ENCODE measurements around the gene NLRP8.

DNA sequence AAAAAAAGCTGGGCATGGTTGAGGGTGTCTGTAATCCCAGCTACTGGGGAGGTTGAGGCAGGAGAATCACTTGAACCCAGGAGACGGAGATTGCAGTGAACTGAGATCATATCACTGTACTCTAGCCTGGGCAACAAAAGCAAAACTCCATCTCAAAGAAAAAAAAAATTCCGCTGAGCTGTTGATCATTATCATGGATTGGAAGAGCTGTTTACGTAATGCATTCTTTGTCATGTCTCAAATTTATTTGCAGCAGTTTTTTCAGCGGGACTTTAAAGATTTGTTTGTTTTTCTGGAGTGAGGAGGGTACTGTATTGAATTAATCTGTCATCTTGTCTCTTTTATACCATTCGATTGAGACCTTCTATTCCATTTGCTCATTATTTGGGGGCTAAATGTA lies 43.2 kb downstream of the NLRP8 start:
- no peak for TF ChIP-seq YY1 (IDR thresholded peaks at IDR 0.05)
- no peak for TF ChIP-seq GABPA (IDR thresholded peaks at IDR 0.05 in 1 of 2, conservative IDR thresholded peaks at IDR 0.05 in 1 of 2)
- no peak for TF ChIP-seq CTCF (IDR thresholded peaks at IDR 0.05; ENCODE audit: low read depth, low read length, missing input control)
- no peak for TF ChIP-seq REST (IDR thresholded peaks at IDR 0.05)
- TF ChIP-seq RAD21 (IDR thresholded peaks at IDR 0.05): no peak
- TF ChIP-seq, protein P1, sequence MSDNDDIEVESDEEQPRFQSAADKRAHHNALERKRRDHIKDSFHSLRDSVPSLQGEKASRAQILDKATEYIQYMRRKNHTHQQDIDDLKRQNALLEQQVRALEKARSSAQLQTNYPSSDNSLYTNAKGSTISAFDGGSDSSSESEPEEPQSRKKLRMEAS (IDR thresholded peaks at IDR 0.05): no peak
- no peak for TF ChIP-seq FOXA1 (IDR thresholded peaks at IDR 0.05)
- TF ChIP-seq TAF1 (conservative IDR thresholded peaks at IDR 0.05): no peak
- no peak for TF ChIP-seq JUND (IDR thresholded peaks at IDR 0.05)
